Subcutaneous abdominal adipose tissue (tissue), 5 donors: ENCODE data around the gene CSRNP3.
"Not testable (repeated sequence)": the region's sequence is repeated elsewhere in the genome, so short reads cannot be mapped to it uniquely, and the experiment has no call there.

Experiments used
- H3K27ac ChIP-seq: one replicate; pipeline ENCODE4 v1.7.0; 2013; ENCODE audit warnings: low read depth, mild to moderate bottlenecking, inconsistent platforms, low read length, moderate library complexity
- H3K27me3 ChIP-seq, 5 donors: one replicate each; pipeline ENCODE4 v1.7.0; 2013; ENCODE audit warnings: low read length in 5 of 5, inconsistent platforms in 1 of 5; ENCODE audit not compliant: control insufficient read depth in 5 of 5, insufficient read depth in 4 of 5
- H3K36me3 ChIP-seq, 5 donors: one replicate each; pipeline ENCODE4 v1.7.0; 2013; ENCODE audit warnings: low read length in 5 of 5; ENCODE audit not compliant: control insufficient read depth in 5 of 5, insufficient read depth in 5 of 5
- H3K4me1 ChIP-seq, 5 donors: one replicate each; pipeline ENCODE4 v1.7.0; 2013; ENCODE audit warnings: low read length in 5 of 5, mild to moderate bottlenecking in 3 of 5, moderate library complexity in 1 of 5; ENCODE audit not compliant: control insufficient read depth in 5 of 5, insufficient read depth in 5 of 5
- H3K4me3 ChIP-seq, 5 donors: one replicate each; pipeline ENCODE4 v1.7.0; 2013; ENCODE audit warnings: low read length in 5 of 5, low read depth in 1 of 5
- H3K9ac ChIP-seq, 5 donors: one replicate each; pipeline ENCODE4 v1.7.0; 2013; ENCODE audit warnings: low read length in 5 of 5, mild to moderate bottlenecking in 4 of 5, moderate library complexity in 3 of 5
- H3K9me3 ChIP-seq, 5 donors: one replicate each; pipeline ENCODE4 v1.7.0; 2013; ENCODE audit warnings: low read length in 5 of 5; ENCODE audit not compliant: control insufficient read depth in 5 of 5
- donor health status: healthy.
- donor health status: healthy.
- donor health status: healthy.
- donor health status: healthy.
- donor health status: healthy.

CSRNP3 gene

GRCh38 chr2:165575044-165575615, 105.6 kb downstream of the CSRNP3 start:
- peaks cover 0 to 3% (median 0%) of the 10 kb centered on the region in 5 donors for H3K4me1 ChIP-seq
- H3K36me3 ChIP-seq = no peaks in the 10 kb centered on the region
- H3K9ac ChIP-seq = no peak overlapping the region
- no peaks in the 10 kb centered on the region for H3K27me3 ChIP-seq
- no peak overlapping the region for H3K4me3 ChIP-seq
- no peak overlapping the region for H3K27ac ChIP-seq
- H3K9me3 ChIP-seq = no peaks in the 10 kb centered on the region

GRCh38 chr2:165576409-165577154, 107.1 kb downstream of the CSRNP3 start:
- Histone ChIP-seq H3K4me3 (no peak overlapping the region), H3K4me1 (peaks cover 0 to 3% (median 0%) of the 10 kb centered on the region in 5 donors), H3K36me3 (no peaks in the 10 kb centered on the region), H3K27me3 (no peaks in the 10 kb centered on the region), H3K9me3 (no peaks in the 10 kb centered on the region), H3K27ac (no peak overlapping the region), H3K9ac (no peak overlapping the region)

- H3K4me1 ChIP-seq = peaks cover 0 to 5% (median 0%) of the 10 kb centered on the region in 5 donors
- H3K27me3 ChIP-seq = no peaks in the 10 kb centered on the region
- H3K4me3 ChIP-seq = no peak overlapping the region
- H3K9ac ChIP-seq = no peak overlapping the region
- no peak overlapping the region for H3K27ac ChIP-seq
- no peaks in the 10 kb centered on the region for H3K36me3 ChIP-seq
- no peaks in the 10 kb centered on the region for H3K9me3 ChIP-seq
Measured at GRCh38 chr2:165582409-165582808, 112.9 kb downstream of the CSRNP3 start.

GRCh38 chr2:165582863-165583506, 113.5 kb downstream of the CSRNP3 start:
- H3K27ac ChIP-seq = no peak overlapping the region
- H3K27me3 ChIP-seq = no peaks in the 10 kb centered on the region
- H3K9me3 ChIP-seq = no peaks in the 10 kb centered on the region
- no peak overlapping the region for H3K4me3 ChIP-seq
- no peaks in the 10 kb centered on the region for H3K36me3 ChIP-seq
- peaks cover 0 to 5% (median 0%) of the 10 kb centered on the region in 5 donors for H3K4me1 ChIP-seq
- no peak overlapping the region for H3K9ac ChIP-seq

- no peaks in the 10 kb centered on the region for H3K36me3 ChIP-seq
- H3K4me3 ChIP-seq = no peak overlapping the region
- H3K9me3 ChIP-seq = no peaks in the 10 kb centered on the region
Measured at GRCh38 chr2:165584126-165584654, 114.7 kb downstream of the CSRNP3 start.

GRCh38 chr2:165586019-165586418, 116.5 kb downstream of the CSRNP3 start:
- H3K27ac ChIP-seq = no peak overlapping the region
- H3K27me3 ChIP-seq = no peaks in the 10 kb centered on the region
- H3K4me3 ChIP-seq = no peak overlapping the region
- H3K4me1 ChIP-seq = peaks cover 0 to 5% (median 0%) of the 10 kb centered on the region in 5 donors
- no peak overlapping the region for H3K9ac ChIP-seq
- no peaks in the 10 kb centered on the region for H3K36me3 ChIP-seq
- H3K9me3 ChIP-seq = no peaks in the 10 kb centered on the region

More at GRCh38 chr2:165584126-165584654, 114.7 kb downstream of the CSRNP3 start:
- Histone ChIP-seq H3K27me3 (no peaks in the 10 kb centered on the region), H3K9ac (no peak overlapping the region), H3K27ac (no peak overlapping the region), H3K4me1 (peaks cover 0 to 5% (median 0%) of the 10 kb centered on the region in 5 donors)

GRCh38 chr2:165587335-165587938, 117.9 kb downstream of the CSRNP3 start:
- Histone ChIP-seq H3K4me1 (peaks cover 0 to 5% (median 0%) of the 10 kb centered on the region in 5 donors), H3K9ac (no peak overlapping the region), H3K4me3 (no peak overlapping the region), H3K9me3 (no peaks in the 10 kb centered on the region), H3K27ac (no peak overlapping the region), H3K36me3 (no peaks in the 10 kb centered on the region), H3K27me3 (no peaks in the 10 kb centered on the region)

GRCh38 chr2:165590999-165591398, 121.5 kb downstream of the CSRNP3 start:
- H3K4me1 ChIP-seq, H3K36me3 ChIP-seq, H3K9ac ChIP-seq, H3K27ac ChIP-seq, H3K4me3 ChIP-seq, H3K9me3 ChIP-seq, H3K27me3 ChIP-seq: not testable (repeated sequence)

GRCh38 chr2:165593081-165593480, 123.6 kb downstream of the CSRNP3 start:
- Histone ChIP-seq H3K4me3 (no peak overlapping the region), H3K36me3 (no peaks in the 10 kb centered on the region), H3K9me3 (no peaks in the 10 kb centered on the region), H3K27ac (no peak overlapping the region), H3K27me3 (no peaks in the 10 kb centered on the region), H3K4me1 (no peaks in the 10 kb centered on the region), H3K9ac (no peak overlapping the region)
